ENCODE data around the gene TNF.

Gene TNF

DNA sequence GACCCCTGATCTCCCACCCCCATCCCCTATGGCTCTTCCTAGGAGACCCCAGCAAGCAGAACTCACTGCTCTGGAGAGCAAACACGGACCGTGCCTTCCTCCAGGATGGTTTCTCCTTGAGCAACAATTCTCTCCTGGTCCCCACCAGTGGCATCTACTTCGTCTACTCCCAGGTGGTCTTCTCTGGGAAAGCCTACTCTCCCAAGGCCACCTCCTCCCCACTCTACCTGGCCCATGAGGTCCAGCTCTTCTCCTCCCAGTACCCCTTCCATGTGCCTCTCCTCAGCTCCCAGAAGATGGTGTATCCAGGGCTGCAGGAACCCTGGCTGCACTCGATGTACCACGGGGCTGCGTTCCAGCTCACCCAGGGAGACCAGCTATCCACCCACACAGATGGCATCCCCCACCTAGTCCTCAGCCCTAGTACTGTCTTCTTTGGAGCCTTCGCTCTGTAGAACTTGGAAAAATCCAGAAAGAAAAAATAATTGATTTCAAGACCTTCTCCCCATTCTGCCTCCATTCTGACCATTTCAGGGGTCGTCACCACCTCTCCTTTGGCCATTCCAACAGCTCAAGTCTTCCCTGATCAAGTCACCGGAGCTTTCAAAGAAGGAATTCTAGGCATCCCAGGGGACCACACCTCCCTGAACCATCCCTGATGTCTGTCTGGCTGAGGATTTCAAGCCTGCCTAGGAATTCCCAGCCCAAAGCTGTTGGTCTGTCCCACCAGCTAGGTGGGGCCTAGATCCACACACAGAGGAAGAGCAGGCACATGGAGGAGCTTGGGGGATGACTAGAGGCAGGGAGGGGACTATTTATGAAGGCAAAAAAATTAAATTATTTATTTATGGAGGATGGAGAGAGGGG is 1.9 kb upstream of the TNF start:
- no peak for DNase-seq

DNA sequence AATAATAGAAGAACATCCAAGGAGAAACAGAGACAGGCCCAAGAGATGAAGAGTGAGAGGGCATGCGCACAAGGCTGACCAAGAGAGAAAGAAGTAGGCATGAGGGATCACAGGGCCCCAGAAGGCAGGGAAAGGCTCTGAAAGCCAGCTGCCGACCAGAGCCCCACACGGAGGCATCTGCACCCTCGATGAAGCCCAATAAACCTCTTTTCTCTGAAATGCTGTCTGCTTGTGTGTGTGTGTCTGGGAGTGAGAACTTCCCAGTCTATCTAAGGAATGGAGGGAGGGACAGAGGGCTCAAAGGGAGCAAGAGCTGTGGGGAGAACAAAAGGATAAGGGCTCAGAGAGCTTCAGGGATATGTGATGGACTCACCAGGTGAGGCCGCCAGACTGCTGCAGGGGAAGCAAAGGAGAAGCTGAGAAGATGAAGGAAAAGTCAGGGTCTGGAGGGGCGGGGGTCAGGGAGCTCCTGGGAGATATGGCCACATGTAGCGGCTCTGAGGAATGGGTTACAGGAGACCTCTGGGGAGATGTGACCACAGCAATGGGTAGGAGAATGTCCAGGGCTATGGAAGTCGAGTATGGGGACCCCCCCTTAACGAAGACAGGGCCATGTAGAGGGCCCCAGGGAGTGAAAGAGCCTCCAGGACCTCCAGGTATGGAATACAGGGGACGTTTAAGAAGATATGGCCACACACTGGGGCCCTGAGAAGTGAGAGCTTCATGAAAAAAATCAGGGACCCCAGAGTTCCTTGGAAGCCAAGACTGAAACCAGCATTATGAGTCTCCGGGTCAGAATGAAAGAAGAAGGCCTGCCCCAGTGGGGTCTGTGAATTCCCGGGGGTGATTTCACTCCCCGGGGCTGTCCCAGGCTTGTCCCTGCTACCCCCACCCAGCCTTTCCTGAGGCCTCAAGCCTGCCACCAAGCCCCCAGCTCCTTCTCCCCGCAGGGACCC is 981 bp upstream of the TNF start:
- no peak for DNase-seq

DNA sequence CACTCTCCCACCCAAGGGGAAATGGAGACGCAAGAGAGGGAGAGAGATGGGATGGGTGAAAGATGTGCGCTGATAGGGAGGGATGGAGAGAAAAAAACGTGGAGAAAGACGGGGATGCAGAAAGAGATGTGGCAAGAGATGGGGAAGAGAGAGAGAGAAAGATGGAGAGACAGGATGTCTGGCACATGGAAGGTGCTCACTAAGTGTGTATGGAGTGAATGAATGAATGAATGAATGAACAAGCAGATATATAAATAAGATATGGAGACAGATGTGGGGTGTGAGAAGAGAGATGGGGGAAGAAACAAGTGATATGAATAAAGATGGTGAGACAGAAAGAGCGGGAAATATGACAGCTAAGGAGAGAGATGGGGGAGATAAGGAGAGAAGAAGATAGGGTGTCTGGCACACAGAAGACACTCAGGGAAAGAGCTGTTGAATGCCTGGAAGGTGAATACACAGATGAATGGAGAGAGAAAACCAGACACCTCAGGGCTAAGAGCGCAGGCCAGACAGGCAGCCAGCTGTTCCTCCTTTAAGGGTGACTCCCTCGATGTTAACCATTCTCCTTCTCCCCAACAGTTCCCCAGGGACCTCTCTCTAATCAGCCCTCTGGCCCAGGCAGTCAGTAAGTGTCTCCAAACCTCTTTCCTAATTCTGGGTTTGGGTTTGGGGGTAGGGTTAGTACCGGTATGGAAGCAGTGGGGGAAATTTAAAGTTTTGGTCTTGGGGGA is 754 bp downstream of the TNF start:
- DNase-seq, result no peak

DNA sequence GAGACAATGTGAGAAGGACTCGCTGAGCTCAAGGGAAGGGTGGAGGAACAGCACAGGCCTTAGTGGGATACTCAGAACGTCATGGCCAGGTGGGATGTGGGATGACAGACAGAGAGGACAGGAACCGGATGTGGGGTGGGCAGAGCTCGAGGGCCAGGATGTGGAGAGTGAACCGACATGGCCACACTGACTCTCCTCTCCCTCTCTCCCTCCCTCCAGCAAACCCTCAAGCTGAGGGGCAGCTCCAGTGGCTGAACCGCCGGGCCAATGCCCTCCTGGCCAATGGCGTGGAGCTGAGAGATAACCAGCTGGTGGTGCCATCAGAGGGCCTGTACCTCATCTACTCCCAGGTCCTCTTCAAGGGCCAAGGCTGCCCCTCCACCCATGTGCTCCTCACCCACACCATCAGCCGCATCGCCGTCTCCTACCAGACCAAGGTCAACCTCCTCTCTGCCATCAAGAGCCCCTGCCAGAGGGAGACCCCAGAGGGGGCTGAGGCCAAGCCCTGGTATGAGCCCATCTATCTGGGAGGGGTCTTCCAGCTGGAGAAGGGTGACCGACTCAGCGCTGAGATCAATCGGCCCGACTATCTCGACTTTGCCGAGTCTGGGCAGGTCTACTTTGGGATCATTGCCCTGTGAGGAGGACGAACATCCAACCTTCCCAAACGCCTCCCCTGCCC is 1.7 kb downstream of the TNF start:
- no peak for DNase-seq

DNA sequence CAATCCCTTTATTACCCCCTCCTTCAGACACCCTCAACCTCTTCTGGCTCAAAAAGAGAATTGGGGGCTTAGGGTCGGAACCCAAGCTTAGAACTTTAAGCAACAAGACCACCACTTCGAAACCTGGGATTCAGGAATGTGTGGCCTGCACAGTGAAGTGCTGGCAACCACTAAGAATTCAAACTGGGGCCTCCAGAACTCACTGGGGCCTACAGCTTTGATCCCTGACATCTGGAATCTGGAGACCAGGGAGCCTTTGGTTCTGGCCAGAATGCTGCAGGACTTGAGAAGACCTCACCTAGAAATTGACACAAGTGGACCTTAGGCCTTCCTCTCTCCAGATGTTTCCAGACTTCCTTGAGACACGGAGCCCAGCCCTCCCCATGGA is 2.2 kb downstream of the TNF start:
- DNase-seq, result no peak

DNA sequence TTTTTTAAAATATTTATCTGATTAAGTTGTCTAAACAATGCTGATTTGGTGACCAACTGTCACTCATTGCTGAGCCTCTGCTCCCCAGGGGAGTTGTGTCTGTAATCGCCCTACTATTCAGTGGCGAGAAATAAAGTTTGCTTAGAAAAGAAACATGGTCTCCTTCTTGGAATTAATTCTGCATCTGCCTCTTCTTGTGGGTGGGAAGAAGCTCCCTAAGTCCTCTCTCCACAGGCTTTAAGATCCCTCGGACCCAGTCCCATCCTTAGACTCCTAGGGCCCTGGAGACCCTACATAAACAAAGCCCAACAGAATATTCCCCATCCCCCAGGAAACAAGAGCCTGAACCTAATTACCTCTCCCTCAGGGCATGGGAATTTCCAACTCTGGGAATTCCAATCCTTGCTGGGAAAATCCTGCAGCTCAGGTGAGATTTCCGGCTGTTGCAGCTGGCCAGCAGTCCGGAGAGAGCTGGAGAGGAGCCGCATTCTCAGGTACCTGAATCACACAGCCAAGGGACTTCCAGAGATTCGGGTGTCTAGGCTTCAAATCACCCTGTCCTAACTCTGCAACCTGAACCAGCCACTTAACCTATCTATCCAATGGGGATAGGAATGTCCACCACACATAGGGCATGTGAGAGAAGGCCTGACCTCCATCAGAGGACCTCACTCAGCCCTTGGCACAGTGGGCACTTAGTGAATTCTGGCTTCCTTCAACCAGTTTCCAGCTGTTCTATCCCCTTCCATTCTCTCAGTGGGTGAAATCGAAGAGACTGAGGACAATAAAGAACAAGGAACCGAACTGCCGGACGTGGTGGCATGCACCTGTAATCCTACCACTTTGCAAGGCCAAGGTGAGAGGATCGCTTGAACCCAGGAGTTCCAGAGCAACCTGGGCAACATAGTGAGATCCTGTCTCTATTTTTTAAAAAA is 3.1 kb downstream of the TNF start:
- no peak for DNase-seq

DNA sequence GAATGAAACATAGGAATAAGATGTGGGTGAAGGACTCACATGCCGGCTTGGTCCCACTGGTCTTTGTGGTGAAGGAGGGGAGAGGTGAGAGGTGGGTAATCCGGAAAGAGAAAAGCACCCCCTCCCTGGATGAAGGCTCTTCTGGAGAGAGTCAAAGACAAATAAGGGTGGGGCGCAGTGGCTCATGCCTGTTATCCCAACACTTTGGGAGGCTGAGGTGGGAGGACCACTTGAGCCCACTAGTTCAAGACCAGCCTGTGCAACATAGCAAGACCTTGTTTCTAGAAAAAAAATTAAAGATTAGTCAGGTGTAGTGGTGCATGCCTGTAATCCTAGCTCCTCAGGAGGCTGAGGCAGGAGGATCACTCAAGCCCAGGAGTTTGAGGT is 3.7 kb downstream of the TNF start:
- no peak for DNase-seq

DNA sequence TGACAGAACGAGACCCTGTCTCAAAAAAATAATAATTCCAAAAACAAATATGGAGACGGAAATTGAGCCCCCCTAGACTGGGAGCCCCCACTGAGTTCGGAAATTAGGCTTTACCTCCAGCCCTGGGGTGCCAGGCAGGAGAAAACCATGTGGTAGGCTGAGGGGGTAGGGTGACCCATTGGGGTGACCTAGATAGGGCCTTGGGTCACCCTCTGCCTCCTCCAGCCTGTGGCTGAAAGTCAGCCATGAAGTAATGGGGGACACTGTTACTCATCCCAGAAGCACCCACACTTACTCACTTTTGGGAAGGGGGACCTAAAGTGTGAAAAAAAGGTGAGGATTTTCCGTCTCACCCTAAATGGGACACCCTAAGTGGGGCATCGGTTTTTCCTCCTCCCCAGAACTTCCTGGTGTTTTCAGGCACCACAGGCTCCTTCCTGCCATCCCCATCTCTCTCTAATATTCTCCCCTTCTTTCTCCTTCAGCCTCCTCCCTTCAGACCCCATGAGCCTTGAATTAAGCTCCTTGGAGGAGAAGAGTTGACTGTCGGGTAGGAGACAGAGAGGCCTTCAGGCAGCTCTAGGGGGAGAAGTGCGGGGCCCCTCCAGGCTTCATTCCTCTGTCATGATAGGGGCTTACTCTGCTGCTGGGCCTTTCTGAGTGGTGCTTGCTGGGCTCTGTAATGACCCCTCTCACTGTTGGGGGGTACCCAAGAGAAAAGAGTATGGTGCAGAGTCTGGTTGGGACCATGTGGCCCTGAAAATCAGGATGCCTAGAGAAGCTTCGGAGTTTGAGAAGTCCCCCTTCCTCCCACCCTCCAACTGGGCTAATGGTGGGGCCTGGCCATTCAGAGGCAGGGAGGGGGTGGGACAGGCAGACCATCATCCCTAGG is 4.4 kb downstream of the TNF start:
- no peak for DNase-seq

DNA sequence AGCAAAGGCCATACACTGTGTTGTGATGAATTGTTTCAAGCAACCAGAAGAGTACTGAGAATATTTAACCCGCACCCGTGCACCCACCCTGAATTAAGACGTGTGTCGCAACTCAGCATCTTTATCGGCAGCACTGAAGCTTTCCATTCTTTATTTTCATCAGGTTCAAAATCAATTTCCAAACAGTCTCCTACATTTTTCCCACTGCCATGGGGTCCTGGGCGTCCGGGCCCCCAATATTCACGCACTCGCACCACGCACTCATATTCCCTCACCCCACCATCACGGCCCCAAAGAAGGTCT is 5.0 kb downstream of the TNF start:
- DNase-seq, result no peak

DNA sequence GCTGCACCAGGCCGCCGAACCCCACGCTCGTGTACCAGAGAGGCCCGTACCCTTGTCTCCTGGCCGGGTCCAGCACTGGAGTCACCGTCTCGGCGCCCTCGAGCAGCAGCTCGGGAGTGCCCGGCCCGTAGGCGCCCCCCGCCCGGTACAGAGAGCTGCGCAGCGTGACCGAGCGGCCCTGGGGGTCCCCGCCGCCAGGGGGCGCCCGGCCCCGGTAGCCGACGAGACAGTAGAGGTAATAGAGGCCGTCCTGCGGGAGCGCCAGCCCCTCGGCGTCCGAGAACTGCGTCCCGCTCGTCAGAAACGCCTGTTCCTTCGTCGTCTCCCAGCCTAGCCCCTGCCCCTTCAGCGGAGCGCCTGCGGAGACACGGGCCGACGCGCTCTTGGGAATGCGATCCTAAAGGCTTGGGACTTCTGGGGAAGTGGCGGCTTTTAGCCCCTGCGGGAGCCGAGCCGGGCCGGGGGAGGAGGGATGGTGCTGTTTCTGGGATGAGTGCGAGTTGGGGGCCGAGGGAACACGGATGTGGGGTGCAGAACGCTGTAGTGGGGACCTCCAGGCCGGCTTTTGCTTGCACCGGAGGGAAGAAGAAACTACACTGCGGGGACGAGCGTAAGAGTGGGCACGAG is 5.6 kb downstream of the TNF start:
- DNase-seq, result peak; percentile 84

DNA sequence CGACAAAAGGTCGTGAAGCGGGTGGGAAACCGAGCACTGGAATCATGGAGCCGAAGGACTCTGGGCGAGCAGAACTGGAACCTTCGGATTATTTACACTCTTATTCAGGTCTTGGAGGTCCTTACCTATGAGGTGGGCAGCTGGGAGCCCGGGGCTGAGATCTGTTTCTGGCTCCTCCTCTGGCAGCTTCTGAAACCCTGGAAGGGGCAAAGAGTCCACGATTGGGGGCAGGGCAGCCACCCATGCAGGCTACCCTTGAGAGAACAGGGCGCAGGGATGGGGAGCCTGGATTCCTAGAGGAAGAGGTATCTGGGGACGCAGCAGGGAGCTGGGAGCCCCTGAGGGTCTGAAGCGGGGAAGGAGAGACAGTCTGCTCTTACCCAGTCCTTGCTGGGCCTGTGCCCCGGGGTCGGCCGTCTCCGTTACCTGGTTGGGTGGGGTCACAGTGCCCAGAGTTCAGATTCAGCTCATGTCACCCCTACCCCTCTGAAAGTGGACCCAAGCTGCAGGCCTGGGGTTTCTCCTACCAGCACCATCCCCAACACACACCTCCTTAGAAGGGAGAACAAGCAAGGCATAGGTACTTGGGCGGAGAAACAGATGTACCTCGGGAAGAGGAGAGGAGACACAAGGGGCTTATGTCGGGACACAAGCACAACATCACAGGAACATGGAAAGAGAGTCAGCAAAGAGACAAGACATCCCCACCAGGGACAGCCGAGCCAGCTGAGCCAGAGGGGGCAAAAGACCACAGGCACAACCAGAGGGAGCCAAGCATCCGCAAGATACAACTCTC is 6.3 kb downstream of the TNF start:
- peak; percentile 17 for DNase-seq

DNA sequence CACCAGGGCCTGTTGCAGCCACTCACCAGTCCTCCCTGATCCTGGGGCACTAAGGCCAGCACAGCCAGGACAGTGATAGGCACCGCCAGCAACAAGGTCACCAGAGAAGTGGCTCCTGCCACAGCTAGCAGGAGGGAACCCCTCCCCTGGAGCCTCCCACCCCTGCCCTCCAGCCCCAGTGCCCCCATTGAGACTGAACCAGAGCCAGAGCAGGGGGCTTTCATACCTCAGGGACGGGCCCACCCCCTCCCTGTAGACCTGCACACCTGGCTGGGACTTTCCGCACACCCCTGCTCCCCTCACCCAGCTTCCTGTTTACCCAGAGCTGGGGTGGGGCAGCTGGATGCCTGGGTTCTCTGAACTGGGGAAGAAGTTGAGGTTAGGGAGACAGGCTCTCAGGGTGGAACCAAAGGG is 6.9 kb downstream of the TNF start, which contains the start of gene LTB:
TSS of gene LTB (minus strand) at position 195 of the 414 bp plus-strand sequence. CDS start at position 188, 7 bp downstream.
- no peak for DNase-seq

DNA sequence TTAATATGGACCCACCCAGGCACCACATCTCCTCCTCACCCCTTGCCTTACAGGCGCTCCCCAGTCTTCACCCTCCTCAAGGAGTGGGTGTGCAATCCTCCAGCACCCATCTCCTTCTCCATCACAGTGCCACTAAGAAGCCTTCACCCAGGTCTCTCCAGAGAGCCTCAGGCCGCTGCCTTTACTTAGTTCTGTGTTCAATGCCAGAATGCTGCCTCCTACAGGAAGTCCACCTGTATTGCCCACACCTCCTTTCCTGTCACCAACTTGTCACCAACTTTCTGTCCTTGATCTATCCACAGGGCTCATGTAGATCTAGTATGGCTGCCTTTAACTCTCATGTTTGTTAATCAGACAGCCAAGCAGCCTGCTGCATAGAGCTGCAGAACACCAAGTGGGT is 10.1 kb downstream of the TNF start:
- DNase-seq, result no peak

DNA sequence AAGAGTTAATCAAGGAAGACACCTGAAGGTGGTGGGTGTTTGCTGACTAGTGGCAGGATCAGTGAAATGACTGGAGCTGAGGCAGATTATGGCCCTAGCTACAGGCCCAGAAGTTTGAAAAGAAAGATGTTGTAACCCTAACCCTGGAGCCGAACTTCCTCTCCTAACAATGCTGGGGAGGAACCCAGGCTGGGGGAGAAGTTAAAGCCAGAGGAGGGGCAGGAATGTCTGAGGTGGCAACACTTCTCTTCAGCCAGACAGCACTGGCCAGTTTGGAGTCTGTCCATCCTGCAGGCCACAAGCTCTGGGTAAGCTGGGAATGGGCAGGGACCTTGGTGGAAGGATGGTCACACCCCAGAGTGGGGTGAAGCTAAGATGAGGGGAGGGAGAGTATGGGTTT is 10.6 kb downstream of the TNF start, which contains the start of gene LST1:
TSS of gene LST1 (plus strand) at position 270 of the 400 bp plus-strand sequence. CDS start 1,023 bp downstream, outside the sequence.
- peak; percentile 31 for DNase-seq

DNA sequence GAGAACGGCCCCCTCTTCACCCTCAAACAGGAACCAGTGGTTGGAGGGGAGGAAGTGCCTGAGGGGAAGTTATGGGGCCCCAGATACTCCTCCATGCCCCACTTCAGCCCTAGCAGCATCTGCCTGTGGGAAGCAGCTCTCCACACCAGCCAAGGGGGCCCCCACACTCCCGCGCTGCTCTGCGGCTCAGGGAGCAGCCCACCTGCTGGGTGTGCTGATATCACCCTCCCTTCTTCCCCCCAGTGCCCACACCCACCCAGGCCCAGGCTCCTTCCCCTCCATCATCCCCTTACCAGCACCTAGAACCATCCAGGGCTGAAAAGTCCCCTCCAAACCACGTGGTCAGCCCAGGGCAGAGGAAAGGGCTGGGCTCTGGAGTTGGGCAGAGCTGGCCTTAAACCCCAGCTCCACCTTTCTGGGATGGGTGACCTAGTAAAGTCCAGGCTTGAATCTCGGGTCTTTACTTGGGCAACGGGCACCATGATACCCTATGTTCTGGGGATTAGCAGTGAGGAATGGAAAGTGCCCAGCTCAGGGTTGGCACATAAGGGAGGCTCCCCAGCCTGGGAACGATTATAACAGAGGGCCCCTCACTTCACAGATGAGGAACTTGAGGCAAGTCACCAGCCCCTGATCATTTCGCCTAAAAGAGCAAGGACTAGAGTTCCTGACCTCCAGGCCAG is 11.4 kb downstream of the TNF start:
- peak; percentile 16 for DNase-seq

DNA sequence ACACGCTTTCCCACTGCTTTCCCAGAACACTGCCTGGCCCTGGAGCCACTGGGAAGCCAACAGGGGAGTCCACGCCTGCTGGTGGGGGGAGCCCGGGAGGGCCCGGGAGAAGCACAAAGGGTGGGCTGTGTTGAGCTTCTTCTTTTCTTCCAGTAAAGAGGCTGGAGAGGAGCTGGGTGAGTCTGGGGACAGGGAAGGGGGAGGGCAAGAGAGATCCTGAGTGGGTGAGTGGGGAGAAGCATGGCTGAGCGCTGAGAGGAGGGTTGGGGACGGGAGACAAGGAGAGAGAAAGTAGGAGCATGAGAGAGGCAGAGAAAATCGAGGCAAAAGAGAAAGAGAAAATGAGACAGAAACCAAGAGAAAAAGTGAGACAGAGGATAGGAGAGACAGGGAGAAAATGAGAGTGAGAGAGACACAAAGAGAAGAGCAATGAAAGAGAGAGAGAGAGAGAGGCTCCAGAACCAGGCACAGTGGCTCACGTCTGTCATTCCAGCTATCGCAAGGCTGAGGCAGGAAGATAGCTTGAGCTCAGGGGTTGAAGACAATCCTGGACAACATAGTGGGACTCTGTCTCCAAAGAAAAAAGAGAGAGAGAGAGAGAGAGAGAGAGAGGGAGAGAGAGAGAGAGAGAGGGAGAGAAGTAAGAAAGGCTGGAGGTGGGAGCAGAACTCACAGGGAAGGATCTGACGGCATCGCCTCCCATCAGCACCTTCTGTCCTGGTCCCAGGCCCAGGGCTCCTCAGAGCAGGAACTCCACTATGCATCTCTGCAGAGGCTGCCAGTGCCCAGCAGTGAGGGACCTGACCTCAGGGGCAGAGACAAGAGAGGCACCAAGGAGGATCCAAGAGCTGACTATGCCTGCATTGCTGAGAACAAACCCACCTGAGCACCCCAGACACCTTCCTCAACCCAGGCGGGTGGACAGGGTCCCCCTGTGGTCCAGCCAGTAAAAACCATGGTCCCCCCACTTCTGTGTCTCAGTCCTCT is 12.7 kb downstream of the TNF start:
- DNase-seq, result no peak

Data from midbrain (tissue), 1 donor.